ENCODE data around the gene ADAMTS3. TPM values are rescaled to one million over a fixed set of nuclear protein-coding genes. Genes with fewer than 3 reads are reported as not detected.

Gene ADAMTS3
- total and polyA plus RNA-seq, 2 of the 13 experiments (the other 11 are each of a cell fraction or from before 2014, with no cell fraction given): not detected

GRCh38 chr4:72243641-72244040 lies 325.4 kb downstream of the ADAMTS3 start (continued):
- no peak for TF ChIP-seq NFAT5 (CRISPR knock-in tag; IDR thresholded peaks at IDR 0.05)
- TF ChIP-seq CERS6 (CRISPR knock-in tag; IDR thresholded peaks at IDR 0.05): no peak
- TF ChIP-seq SRSF4 (IDR thresholded peaks at IDR 0.05; ENCODE audit: low read depth, low read length, poor library complexity, severe bottlenecking): no peak

GRCh38 chr4:72239487-72240116 lies 329.4 kb downstream of the ADAMTS3 start:
- no peaks in the 10 kb centered on the region for H4K20me1 ChIP-seq (ENCODE audit: insufficient read depth, low read length)
- no peaks in the 10 kb centered on the region for H3K79me2 ChIP-seq (ENCODE audit: insufficient read depth, low read length)
- no peak overlapping the region for H3K27ac ChIP-seq (ENCODE audit: extremely low read length, insufficient read depth, low read length)
- no peaks in the 10 kb centered on the region for H3K4me1 ChIP-seq (ENCODE audit: insufficient read depth, low read length)
- H3K4me3 ChIP-seq (replicated peaks in 1 of 3; ENCODE audit: insufficient read depth in 1 of 3, low read depth in 2 of 3, low read length in 3 of 3): no peak overlapping the region
- no peaks in the 10 kb centered on the region for H3K27me3 ChIP-seq (ENCODE audit: control insufficient read depth in 1 of 2, insufficient read depth in 2 of 2, low read length in 2 of 2)
- intact Hi-C loops (cut with micrococcal nuclease; ENCODE audit: unreplicated experiment) (no loop called here), in situ Hi-C loops (cut with HindIII; ENCODE audit: extremely low pct_ligation_motif_present, low pct_unique_long_range_greater_than_20kb) (no loop called here)
- ChIA-PET CTCF (ENCODE audit: low intra/inter-chr PET ratio, low total read pairs) (no interaction called here), POLR2A (no interaction called here)
- DNase-seq (ENCODE audit: low spot score): no peak
- H2AFZ ChIP-seq (ENCODE audit: low read length): no peak overlapping the region
- no peaks in the 10 kb centered on the region for H3K9me3 ChIP-seq (ENCODE audit: low read length)
- ATAC-seq: no peak
- no peak overlapping the region for H3K4me2 ChIP-seq (ENCODE audit: low read depth, low read length)
- H3K36me3 ChIP-seq (replicated peaks in 1 of 2; ENCODE audit: control insufficient read depth in 1 of 2, insufficient read depth in 2 of 2, low read length in 2 of 2): no peaks in the 10 kb centered on the region
- FAIRE-seq: no peak
- no peak overlapping the region for H3K9ac ChIP-seq (ENCODE audit: insufficient read depth, low read depth, low read length)
- no TSS peak for BruUV-seq (replicated peaks)
- no peak for TF ChIP-seq SATB2 (CRISPR knock-in tag; IDR thresholded peaks at IDR 0.05)
- TF ChIP-seq ZNF792 (CRISPR knock-in tag; IDR thresholded peaks at IDR 0.05): no peak
- TF ChIP-seq HNF4A (CRISPR knock-in tag; IDR thresholded peaks at IDR 0.05): no peak
- TF ChIP-seq ZNF816 (CRISPR knock-in tag; IDR thresholded peaks at IDR 0.05; ENCODE audit: borderline replicate concordance): no peak
- TF ChIP-seq, protein P1, sequence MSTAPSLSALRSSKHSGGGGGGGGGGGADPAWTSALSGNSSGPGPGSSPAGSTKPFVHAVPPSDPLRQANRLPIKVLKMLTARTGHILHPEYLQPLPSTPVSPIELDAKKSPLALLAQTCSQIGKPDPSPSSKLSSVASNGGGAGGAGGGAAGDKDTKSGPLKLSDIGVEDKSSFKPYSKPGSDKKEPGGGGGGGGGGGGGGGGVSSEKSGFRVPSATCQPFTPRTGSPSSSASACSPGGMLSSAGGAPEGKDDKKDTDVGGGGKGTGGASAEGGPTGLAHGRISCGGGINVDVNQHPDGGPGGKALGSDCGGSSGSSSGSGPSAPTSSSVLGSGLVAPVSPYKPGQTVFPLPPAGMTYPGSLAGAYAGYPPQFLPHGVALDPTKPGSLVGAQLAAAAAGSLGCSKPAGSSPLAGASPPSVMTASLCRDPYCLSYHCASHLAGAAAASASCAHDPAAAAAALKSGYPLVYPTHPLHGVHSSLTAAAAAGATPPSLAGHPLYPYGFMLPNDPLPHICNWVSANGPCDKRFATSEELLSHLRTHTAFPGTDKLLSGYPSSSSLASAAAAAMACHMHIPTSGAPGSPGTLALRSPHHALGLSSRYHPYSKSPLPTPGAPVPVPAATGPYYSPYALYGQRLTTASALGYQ (CRISPR knock-in tag; IDR thresholded peaks at IDR 0.05): no peak
- no peak for TF ChIP-seq ONECUT2 (CRISPR knock-in tag; IDR thresholded peaks at IDR 0.05)
- no peak for TF ChIP-seq HMGA1 (CRISPR knock-in tag; conservative IDR thresholded peaks at IDR 0.05)
- no peak for TF ChIP-seq ZNF614 (CRISPR knock-in tag; IDR thresholded peaks at IDR 0.05; ENCODE audit: borderline replicate concordance)

Measured in HepG2 (cell line).